ENCODE results near the gene KLK3. TPM values are rescaled to one million over a fixed set of nuclear protein-coding genes. Genes with fewer than 3 reads are reported as not detected.
A peak's percentile ranks its signal among the peaks of the same experiment; 100 is the strongest.

KLK3 gene
- total and polyA plus RNA-seq, 2 experiments from 2014 or later, result 0.19 TPM; not detected in 1

DNA sequence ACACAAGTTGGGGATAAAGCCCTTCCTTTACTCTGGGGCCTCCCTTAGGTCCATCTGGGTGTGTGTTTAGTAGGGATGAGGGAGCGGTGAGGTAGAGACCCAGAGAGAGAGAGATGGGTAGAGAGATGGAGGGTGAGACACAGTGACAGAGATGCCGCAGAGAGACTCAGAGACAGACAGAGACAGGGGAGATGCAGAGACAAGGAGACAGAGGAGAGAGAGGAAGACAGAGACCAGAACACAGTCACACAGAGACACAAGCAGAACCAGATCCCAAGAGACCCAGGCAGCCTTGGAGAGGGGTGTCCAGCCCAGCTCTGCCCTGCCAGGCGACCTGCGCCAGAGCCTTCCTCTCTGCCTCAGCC is 33.5 kb upstream of the KLK3 start:
- Histone ChIP-seq H3K27me3 (ENCODE audit: insufficient read depth) (peaks cover 45% of the 10 kb centered on the region), H3F3A (replicated peaks; ENCODE audit: low read depth) (no peaks in the 10 kb centered on the region), H3K4me2 (peak overlapping the region; percentile 82), H3K36me3 (ENCODE audit: insufficient read depth) (no peaks in the 10 kb centered on the region), H4K20me1 (replicated peaks; ENCODE audit: insufficient read depth) (no peaks in the 10 kb centered on the region), H3K27ac (ENCODE audit: low read depth) (no peak overlapping the region), H2AFZ (peak overlapping the region; percentile 90), H3K9me2 (ENCODE audit: insufficient read depth) (no peaks in the 10 kb centered on the region), H3K4me3 (peak overlapping the region; percentile 50), H3K79me2 (replicated peaks; ENCODE audit: insufficient read depth) (no peaks in the 10 kb centered on the region), H3K4me1 (ENCODE audit: insufficient read depth) (peaks cover 23% of the 10 kb centered on the region)
- peaks cover 32% of the 10 kb centered on the region for H3K4me1 Mint-ChIP-seq
- peaks cover 34% of the 10 kb centered on the region for H3K27me3 Mint-ChIP-seq (ENCODE audit: insufficient read depth, low read depth, poor library complexity)
- H3K36me3 Mint-ChIP-seq (ENCODE audit: low read depth), result peaks cover 3% of the 10 kb centered on the region; the same call in 1 of the 3 replicates
- DNase-seq (ENCODE audit: low spot score) (no peak), ATAC-seq (no peak)
- no peak for TF ChIP-seq ZNF331 (CRISPR knock-in tag; IDR thresholded peaks at IDR 0.05; ENCODE audit: low read depth)
- no peak for TF ChIP-seq POLR2AphosphoS5 (IDR thresholded peaks at IDR 0.05; ENCODE audit: low read depth)
- TF ChIP-seq NANOG (IDR thresholded peaks at IDR 0.05; ENCODE audit: borderline replicate concordance), result no peak
- TF ChIP-seq EZH2phosphoT487 (IDR thresholded peaks at IDR 0.05; ENCODE audit: unreplicated experiment), result no peak
- TF ChIP-seq STAT1 (IDR thresholded peaks at IDR 0.05; ENCODE audit: unreplicated experiment), result no peak
- TF ChIP-seq CREB1 (CRISPR knock-in tag; IDR thresholded peaks at IDR 0.05; ENCODE audit: low read depth), result no peak
- TF ChIP-seq JUNB (IDR thresholded peaks at IDR 0.05; ENCODE audit: unreplicated experiment), result no peak
- TF ChIP-seq ETS1 (IDR thresholded peaks at IDR 0.05), result no peak
- no peak for TF ChIP-seq ZNF114 (CRISPR knock-in tag; IDR thresholded peaks at IDR 0.05)
- TF ChIP-seq EZH2 (IDR thresholded peaks at IDR 0.05; ENCODE audit: low read depth, unreplicated experiment), result no peak
- TF ChIP-seq REST (IDR thresholded peaks at IDR 0.05; ENCODE audit: unreplicated experiment), result no peak
- TF ChIP-seq, protein P1, sequence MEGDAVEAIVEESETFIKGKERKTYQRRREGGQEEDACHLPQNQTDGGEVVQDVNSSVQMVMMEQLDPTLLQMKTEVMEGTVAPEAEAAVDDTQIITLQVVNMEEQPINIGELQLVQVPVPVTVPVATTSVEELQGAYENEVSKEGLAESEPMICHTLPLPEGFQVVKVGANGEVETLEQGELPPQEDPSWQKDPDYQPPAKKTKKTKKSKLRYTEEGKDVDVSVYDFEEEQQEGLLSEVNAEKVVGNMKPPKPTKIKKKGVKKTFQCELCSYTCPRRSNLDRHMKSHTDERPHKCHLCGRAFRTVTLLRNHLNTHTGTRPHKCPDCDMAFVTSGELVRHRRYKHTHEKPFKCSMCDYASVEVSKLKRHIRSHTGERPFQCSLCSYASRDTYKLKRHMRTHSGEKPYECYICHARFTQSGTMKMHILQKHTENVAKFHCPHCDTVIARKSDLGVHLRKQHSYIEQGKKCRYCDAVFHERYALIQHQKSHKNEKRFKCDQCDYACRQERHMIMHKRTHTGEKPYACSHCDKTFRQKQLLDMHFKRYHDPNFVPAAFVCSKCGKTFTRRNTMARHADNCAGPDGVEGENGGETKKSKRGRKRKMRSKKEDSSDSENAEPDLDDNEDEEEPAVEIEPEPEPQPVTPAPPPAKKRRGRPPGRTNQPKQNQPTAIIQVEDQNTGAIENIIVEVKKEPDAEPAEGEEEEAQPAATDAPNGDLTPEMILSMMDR (conservative IDR thresholded peaks at IDR 0.05; ENCODE audit: low read depth in 2 of 2), result no peak
- TF ChIP-seq, protein P2, sequence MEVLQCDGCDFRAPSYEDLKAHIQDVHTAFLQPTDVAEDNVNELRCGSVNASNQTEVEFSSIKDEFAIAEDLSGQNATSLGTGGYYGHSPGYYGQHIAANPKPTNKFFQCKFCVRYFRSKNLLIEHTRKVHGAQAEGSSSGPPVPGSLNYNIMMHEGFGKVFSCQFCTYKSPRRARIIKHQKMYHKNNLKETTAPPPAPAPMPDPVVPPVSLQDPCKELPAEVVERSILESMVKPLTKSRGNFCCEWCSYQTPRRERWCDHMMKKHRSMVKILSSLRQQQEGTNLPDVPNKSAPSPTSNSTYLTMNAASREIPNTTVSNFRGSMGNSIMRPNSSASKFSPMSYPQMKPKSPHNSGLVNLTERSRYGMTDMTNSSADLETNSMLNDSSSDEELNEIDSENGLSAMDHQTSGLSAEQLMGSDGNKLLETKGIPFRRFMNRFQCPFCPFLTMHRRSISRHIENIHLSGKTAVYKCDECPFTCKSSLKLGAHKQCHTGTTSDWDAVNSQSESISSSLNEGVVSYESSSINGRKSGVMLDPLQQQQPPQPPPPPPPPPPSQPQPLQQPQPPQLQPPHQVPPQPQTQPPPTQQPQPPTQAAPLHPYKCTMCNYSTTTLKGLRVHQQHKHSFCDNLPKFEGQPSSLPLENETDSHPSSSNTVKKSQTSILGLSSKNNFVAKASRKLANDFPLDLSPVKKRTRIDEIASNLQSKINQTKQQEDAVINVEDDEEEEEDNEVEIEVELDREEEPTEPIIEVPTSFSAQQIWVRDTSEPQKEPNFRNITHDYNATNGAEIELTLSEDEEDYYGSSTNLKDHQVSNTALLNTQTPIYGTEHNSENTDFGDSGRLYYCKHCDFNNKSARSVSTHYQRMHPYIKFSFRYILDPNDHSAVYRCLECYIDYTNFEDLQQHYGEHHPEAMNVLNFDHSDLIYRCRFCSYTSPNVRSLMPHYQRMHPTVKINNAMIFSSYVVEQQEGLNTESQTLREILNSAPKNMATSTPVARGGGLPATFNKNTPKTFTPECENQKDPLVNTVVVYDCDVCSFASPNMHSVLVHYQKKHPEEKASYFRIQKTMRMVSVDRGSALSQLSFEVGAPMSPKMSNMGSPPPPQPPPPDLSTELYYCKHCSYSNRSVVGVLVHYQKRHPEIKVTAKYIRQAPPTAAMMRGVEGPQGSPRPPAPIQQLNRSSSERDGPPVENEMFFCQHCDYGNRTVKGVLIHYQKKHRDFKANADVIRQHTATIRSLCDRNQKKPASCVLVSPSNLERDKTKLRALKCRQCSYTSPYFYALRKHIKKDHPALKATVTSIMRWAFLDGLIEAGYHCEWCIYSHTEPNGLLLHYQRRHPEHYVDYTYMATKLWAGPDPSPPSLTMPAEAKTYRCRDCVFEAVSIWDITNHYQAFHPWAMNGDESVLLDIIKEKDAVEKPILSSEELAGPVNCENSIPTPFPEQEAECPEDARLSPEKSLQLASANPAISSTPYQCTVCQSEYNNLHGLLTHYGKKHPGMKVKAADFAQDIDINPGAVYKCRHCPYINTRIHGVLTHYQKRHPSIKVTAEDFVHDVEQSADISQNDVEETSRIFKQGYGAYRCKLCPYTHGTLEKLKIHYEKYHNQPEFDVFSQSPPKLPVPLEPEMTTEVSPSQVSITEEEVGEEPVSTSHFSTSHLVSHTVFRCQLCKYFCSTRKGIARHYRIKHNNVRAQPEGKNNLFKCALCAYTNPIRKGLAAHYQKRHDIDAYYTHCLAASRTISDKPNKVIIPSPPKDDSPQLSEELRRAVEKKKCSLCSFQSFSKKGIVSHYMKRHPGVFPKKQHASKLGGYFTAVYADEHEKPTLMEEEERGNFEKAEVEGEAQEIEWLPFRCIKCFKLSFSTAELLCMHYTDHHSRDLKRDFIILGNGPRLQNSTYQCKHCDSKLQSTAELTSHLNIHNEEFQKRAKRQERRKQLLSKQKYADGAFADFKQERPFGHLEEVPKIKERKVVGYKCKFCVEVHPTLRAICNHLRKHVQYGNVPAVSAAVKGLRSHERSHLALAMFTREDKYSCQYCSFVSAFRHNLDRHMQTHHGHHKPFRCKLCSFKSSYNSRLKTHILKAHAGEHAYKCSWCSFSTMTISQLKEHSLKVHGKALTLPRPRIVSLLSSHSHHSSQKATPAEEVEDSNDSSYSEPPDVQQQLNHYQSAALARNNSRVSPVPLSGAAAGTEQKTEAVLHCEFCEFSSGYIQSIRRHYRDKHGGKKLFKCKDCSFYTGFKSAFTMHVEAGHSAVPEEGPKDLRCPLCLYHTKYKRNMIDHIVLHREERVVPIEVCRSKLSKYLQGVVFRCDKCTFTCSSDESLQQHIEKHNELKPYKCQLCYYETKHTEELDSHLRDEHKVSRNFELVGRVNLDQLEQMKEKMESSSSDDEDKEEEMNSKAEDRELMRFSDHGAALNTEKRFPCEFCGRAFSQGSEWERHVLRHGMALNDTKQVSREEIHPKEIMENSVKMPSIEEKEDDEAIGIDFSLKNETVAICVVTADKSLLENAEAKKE (CRISPR knock-in tag; IDR thresholded peaks at IDR 0.05), result no peak
- peaks cover 8% of the 10 kb centered on the region; the same call in 2 of the 3 replicates for H3K9me3 Mint-ChIP-seq
- H3K27ac Mint-ChIP-seq, result no peak overlapping the region
- peak overlapping the region; percentile 70 for H3K4me3 Mint-ChIP-seq

Measured in GM23338 (cell line).